ENCODE measurements around the gene ATG2B. TPM values are rescaled to one million over a fixed set of nuclear protein-coding genes. Genes with fewer than 3 reads are reported as not detected.

ATG2B gene
- total RNA-seq, 3 donors from 2014 or later (not counting 1 experiment from before 2014, with no cell fraction given), result 34.8 to 45.6 (median 35.8) TPM

GRCh38 chr14:96400495-96400894 is 37.4 kb upstream of the ATG2B start:
- Mint-ChIP-seq H3K27ac (no peak overlapping the region), H3K4me3 (no peak overlapping the region), H3K27me3 (ENCODE audit: low read depth in 2 of 2) (peaks cover 16 to 22% of the 10 kb centered on the region in 2 donors), H3K4me1 (no peaks in the 10 kb centered on the region), H3K36me3 (no peaks in the 10 kb centered on the region), H3K9me3 (no peaks in the 10 kb centered on the region)
- 94% methylated on average over 5 of the region's 5 CpGs for WGBS (ENCODE audit: insufficient coverage)
- DNase-seq, result no peak
- Histone ChIP-seq H3K9me3 (ENCODE audit: control insufficient read depth, insufficient read depth, low read length) (no peaks in the 10 kb centered on the region), H3K4me1 (ENCODE audit: control insufficient read depth, insufficient read depth, low read length) (no peaks in the 10 kb centered on the region), H3K36me3 (ENCODE audit: control insufficient read depth, insufficient read depth, low read length) (no peaks in the 10 kb centered on the region), H3K27ac (ENCODE audit: low read length) (no peak overlapping the region), H3K4me3 (ENCODE audit: low read length) (no peak overlapping the region), H3K27me3 (ENCODE audit: control insufficient read depth, insufficient read depth, low read length) (no peaks in the 10 kb centered on the region)
- TF ChIP-seq CTCF (IDR thresholded peaks at IDR 0.05), result no peak
- intact Hi-C loops (cut with micrococcal nuclease), result no loop called here
- ATAC-seq, result no peak

GRCh38 chr14:96399405-96399804 is 36.3 kb upstream of the ATG2B start:
- H3K4me1 Mint-ChIP-seq, result no peaks in the 10 kb centered on the region
- TF ChIP-seq CTCF (IDR thresholded peaks at IDR 0.05), result no peak
- no peak for ATAC-seq
- no peaks in the 10 kb centered on the region for H3K9me3 ChIP-seq (ENCODE audit: control insufficient read depth, insufficient read depth, low read length)
- H3K9me3 Mint-ChIP-seq, result no peaks in the 10 kb centered on the region
- WGBS (ENCODE audit: insufficient coverage), result 89% methylated on average over 9 of the region's 9 CpGs
- peaks cover 24 to 25% of the 10 kb centered on the region in 2 donors for H3K27me3 Mint-ChIP-seq (ENCODE audit: low read depth in 2 of 2)
- H3K27ac ChIP-seq (ENCODE audit: low read length), result no peak overlapping the region
- H3K4me3 ChIP-seq (ENCODE audit: low read length), result no peak overlapping the region
- no peak overlapping the region for H3K4me3 Mint-ChIP-seq
- no peaks in the 10 kb centered on the region for H3K27me3 ChIP-seq (ENCODE audit: control insufficient read depth, insufficient read depth, low read length)
- intact Hi-C loops (cut with micrococcal nuclease), result no loop called here
- H3K36me3 ChIP-seq (ENCODE audit: control insufficient read depth, insufficient read depth, low read length), result no peaks in the 10 kb centered on the region
- no peak for DNase-seq
- H3K27ac Mint-ChIP-seq, result no peak overlapping the region
- no peaks in the 10 kb centered on the region for H3K36me3 Mint-ChIP-seq
- H3K4me1 ChIP-seq (ENCODE audit: control insufficient read depth, insufficient read depth, low read length), result no peaks in the 10 kb centered on the region

- Mint-ChIP-seq H3K27me3 (ENCODE audit: low read depth in 2 of 2) (peaks cover 24 to 25% of the 10 kb centered on the region in 2 donors), H3K27ac (no peak overlapping the region), H3K36me3 (no peaks in the 10 kb centered on the region), H3K4me1 (no peaks in the 10 kb centered on the region), H3K9me3 (no peaks in the 10 kb centered on the region), H3K4me3 (no peak overlapping the region)
- Histone ChIP-seq H3K9me3 (ENCODE audit: control insufficient read depth, insufficient read depth, low read length) (no peaks in the 10 kb centered on the region), H3K4me3 (ENCODE audit: low read length) (no peak overlapping the region), H3K27ac (ENCODE audit: low read length) (no peak overlapping the region), H3K4me1 (ENCODE audit: control insufficient read depth, insufficient read depth, low read length) (no peaks in the 10 kb centered on the region), H3K27me3 (ENCODE audit: control insufficient read depth, insufficient read depth, low read length) (no peaks in the 10 kb centered on the region), H3K36me3 (ENCODE audit: control insufficient read depth, insufficient read depth, low read length) (no peaks in the 10 kb centered on the region)
- no peak for DNase-seq
- WGBS (ENCODE audit: insufficient coverage), result 83% methylated on average over 5 of the region's 5 CpGs
- no peak for ATAC-seq
- TF ChIP-seq CTCF (IDR thresholded peaks at IDR 0.05), result no peak
- intact Hi-C loops (cut with micrococcal nuclease), result no loop called here
These were observed 35.8 kb upstream of the ATG2B start for GRCh38 chr14:96398921-96399320.

DNA sequence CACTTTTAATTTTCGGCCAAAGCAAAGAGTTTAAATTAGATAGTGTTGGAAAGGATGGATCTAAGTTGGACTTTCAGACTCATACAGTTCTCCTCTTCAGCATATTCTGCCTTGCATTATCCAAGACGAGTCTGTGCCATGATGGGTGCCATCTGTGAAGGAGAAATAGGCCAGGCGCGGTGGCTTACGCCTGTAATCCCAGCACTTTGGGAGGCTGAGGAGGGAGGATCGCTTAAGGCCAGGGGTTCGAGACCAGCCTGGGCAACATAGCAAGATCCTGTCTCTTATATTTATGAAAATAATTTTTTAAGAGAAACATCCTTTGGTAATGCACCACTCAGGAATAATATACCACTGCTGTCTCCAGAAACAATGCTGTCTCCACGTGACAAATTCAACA is 35.3 kb upstream of the ATG2B start:
- TF ChIP-seq CTCF (IDR thresholded peaks at IDR 0.05), result no peak
- DNase-seq (no peak), ATAC-seq (no peak)
- peaks cover 24 to 25% of the 10 kb centered on the region in 2 donors for H3K27me3 Mint-ChIP-seq (ENCODE audit: low read depth in 2 of 2)
- Histone ChIP-seq H3K27ac (ENCODE audit: low read length) (no peak overlapping the region), H3K36me3 (ENCODE audit: control insufficient read depth, insufficient read depth, low read length) (no peaks in the 10 kb centered on the region), H3K9me3 (ENCODE audit: control insufficient read depth, insufficient read depth, low read length) (no peaks in the 10 kb centered on the region), H3K4me1 (ENCODE audit: control insufficient read depth, insufficient read depth, low read length) (no peaks in the 10 kb centered on the region), H3K27me3 (ENCODE audit: control insufficient read depth, insufficient read depth, low read length) (no peaks in the 10 kb centered on the region), H3K4me3 (ENCODE audit: low read length) (no peak overlapping the region)
- no peaks in the 10 kb centered on the region for H3K36me3 Mint-ChIP-seq
- no peaks in the 10 kb centered on the region for H3K9me3 Mint-ChIP-seq
- no peaks in the 10 kb centered on the region for H3K4me1 Mint-ChIP-seq
- H3K27ac Mint-ChIP-seq, result no peak overlapping the region
- WGBS (ENCODE audit: insufficient coverage), result 92% methylated on average over 5 of the region's 8 CpGs
- H3K4me3 Mint-ChIP-seq, result no peak overlapping the region
- intact Hi-C loops (cut with micrococcal nuclease), result no loop called here

Measured in natural killer cell (primary cell).